HUES6 (cell line): ENCODE measurements around the gene ACER3.

Experiments used
- H3K27ac ChIP-seq: 2 replicates; pipeline ENCODE4 v1.7.0; 2013; ENCODE audit warnings: low read depth, mild to moderate bottlenecking, low read length, inconsistent platforms
- H3K27me3 ChIP-seq: 2 replicates; pipeline ENCODE4 v1.6.1; 2013; ENCODE audit warnings: low read length; ENCODE audit not compliant: control insufficient read depth, insufficient read depth
- H3K36me3 ChIP-seq: 2 replicates; pipeline ENCODE4 v1.6.1; 2013; ENCODE audit warnings: low read length; ENCODE audit not compliant: control insufficient read depth, insufficient read depth
- H3K4me1 ChIP-seq: 2 replicates; pipeline ENCODE4 v1.6.1; 2013; ENCODE audit warnings: low read length; ENCODE audit not compliant: control insufficient read depth, insufficient read depth
- H3K4me3 ChIP-seq: 2 replicates; pipeline ENCODE4 v1.5.1; 2013; ENCODE audit warnings: low read depth, low read length
- H3K9ac ChIP-seq: one replicate; pipeline ENCODE4 v1.6.1; 2013; ENCODE audit warnings: mild to moderate bottlenecking, low read length
- H3K9me3 ChIP-seq: 2 replicates; pipeline ENCODE4 v1.6.1; 2013; ENCODE audit warnings: low read depth, low read length; ENCODE audit not compliant: control insufficient read depth, insufficient read depth

Gene ACER3

GRCh38 chr11:76974179-76974891 lies 113.6 kb downstream of the ACER3 start:
- H3K4me1 ChIP-seq = no peaks in the 10 kb centered on the region
- H3K4me3 ChIP-seq = no peak overlapping the region
- H3K36me3 ChIP-seq = no peaks in the 10 kb centered on the region
- no peak overlapping the region for H3K27ac ChIP-seq
- H3K9me3 ChIP-seq = 0 out of 2 replicates have a peak, but pooled peaks cover 8% of the 10 kb centered on the region
- no peak overlapping the region for H3K9ac ChIP-seq
- no peaks in the 10 kb centered on the region for H3K27me3 ChIP-seq

- H3K9me3 ChIP-seq = 0 out of 2 replicates have a peak, but pooled peaks cover 8% of the 10 kb centered on the region
- no peak overlapping the region for H3K9ac ChIP-seq
- H3K4me1 ChIP-seq = no peaks in the 10 kb centered on the region
- H3K36me3 ChIP-seq = no peaks in the 10 kb centered on the region
- H3K27me3 ChIP-seq = no peaks in the 10 kb centered on the region
- H3K27ac ChIP-seq = no peak overlapping the region
- no peak overlapping the region for H3K4me3 ChIP-seq
These were observed 114.8 kb downstream of the ACER3 start for GRCh38 chr11:76975513-76975912.

GRCh38 chr11:76977791-76978190 lies 117.1 kb downstream of the ACER3 start:
- Histone ChIP-seq H3K27me3 (no peaks in the 10 kb centered on the region), H3K9me3 (no peaks in the 10 kb centered on the region), H3K4me3 (no peak overlapping the region), H3K27ac (no peak overlapping the region), H3K9ac (no peak overlapping the region), H3K4me1 (no peaks in the 10 kb centered on the region), H3K36me3 (no peaks in the 10 kb centered on the region)

GRCh38 chr11:76978239-76978638 lies 117.5 kb downstream of the ACER3 start:
- Histone ChIP-seq H3K36me3 (no peaks in the 10 kb centered on the region), H3K27ac (no peak overlapping the region), H3K4me3 (no peak overlapping the region), H3K27me3 (no peaks in the 10 kb centered on the region), H3K4me1 (no peaks in the 10 kb centered on the region), H3K9me3 (no peaks in the 10 kb centered on the region), H3K9ac (no peak overlapping the region)

GRCh38 chr11:76978818-76979217 lies 118.1 kb downstream of the ACER3 start:
- no peak overlapping the region for H3K27ac ChIP-seq
- no peak overlapping the region for H3K9ac ChIP-seq
- no peak overlapping the region for H3K4me3 ChIP-seq
- H3K4me1 ChIP-seq = no peaks in the 10 kb centered on the region
- no peaks in the 10 kb centered on the region for H3K27me3 ChIP-seq
- H3K9me3 ChIP-seq = no peaks in the 10 kb centered on the region
- no peaks in the 10 kb centered on the region for H3K36me3 ChIP-seq

- Histone ChIP-seq H3K27me3 (no peaks in the 10 kb centered on the region), H3K27ac (no peak overlapping the region), H3K9me3 (no peaks in the 10 kb centered on the region), H3K4me1 (no peaks in the 10 kb centered on the region), H3K4me3 (no peak overlapping the region), H3K9ac (no peak overlapping the region), H3K36me3 (no peaks in the 10 kb centered on the region)
These were observed 119.5 kb downstream of the ACER3 start for GRCh38 chr11:76980196-76980595.

- Histone ChIP-seq H3K27me3 (no peaks in the 10 kb centered on the region), H3K27ac (no peak overlapping the region), H3K9me3 (no peaks in the 10 kb centered on the region), H3K9ac (no peak overlapping the region), H3K36me3 (no peaks in the 10 kb centered on the region), H3K4me3 (no peak overlapping the region), H3K4me1 (no peaks in the 10 kb centered on the region)
These were observed 124.0 kb downstream of the ACER3 start for GRCh38 chr11:76984743-76985142.

DNA sequence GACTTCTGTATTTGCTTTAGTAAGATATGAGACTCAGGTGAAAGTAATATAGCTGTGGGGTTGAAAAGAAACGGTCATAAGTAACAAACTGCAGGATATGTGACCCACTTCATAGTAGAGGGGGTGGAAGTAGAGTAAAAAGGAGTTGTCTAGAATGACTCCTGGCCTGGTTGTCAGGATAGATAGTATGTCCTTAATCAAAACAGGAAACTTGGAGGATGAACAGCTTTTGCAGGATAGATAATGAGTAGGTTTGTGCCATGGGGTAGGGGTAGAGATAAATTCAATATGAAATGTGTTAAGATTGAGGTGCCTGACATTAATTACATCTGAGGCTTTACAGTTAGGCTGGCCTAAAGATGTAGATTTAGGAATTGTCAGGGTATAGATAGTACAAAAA lies 126.5 kb downstream of the ACER3 start:
- Histone ChIP-seq H3K9ac (no peak overlapping the region), H3K9me3 (no peaks in the 10 kb centered on the region), H3K4me3 (no peak overlapping the region), H3K4me1 (no peaks in the 10 kb centered on the region), H3K36me3 (no peaks in the 10 kb centered on the region), H3K27me3 (no peaks in the 10 kb centered on the region), H3K27ac (no peak overlapping the region)

DNA sequence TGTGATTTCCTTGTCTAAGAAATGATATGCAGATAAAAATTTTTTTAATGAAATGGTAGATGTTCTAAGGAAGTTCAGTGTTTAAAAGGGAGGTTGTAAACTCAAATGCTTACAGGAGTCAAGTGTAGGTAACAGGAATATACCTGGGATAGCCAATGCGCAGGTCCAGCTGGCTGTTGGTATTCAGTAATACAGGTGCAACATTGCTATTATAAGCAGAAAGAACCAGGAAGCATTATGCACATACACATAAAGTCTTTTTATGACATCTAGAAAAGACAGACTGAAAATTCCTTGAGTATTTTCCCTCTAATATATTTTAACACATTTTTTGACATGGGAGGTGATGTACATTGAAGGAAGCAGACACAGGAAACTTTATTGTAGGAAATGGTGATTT lies 129.9 kb downstream of the ACER3 start:
- H3K27ac ChIP-seq = no peak overlapping the region
- no peak overlapping the region for H3K9ac ChIP-seq
- H3K27me3 ChIP-seq = no peaks in the 10 kb centered on the region
- no peak overlapping the region for H3K4me3 ChIP-seq
- no peaks in the 10 kb centered on the region for H3K4me1 ChIP-seq
- H3K9me3 ChIP-seq = no peaks in the 10 kb centered on the region
- H3K36me3 ChIP-seq = no peaks in the 10 kb centered on the region

DNA sequence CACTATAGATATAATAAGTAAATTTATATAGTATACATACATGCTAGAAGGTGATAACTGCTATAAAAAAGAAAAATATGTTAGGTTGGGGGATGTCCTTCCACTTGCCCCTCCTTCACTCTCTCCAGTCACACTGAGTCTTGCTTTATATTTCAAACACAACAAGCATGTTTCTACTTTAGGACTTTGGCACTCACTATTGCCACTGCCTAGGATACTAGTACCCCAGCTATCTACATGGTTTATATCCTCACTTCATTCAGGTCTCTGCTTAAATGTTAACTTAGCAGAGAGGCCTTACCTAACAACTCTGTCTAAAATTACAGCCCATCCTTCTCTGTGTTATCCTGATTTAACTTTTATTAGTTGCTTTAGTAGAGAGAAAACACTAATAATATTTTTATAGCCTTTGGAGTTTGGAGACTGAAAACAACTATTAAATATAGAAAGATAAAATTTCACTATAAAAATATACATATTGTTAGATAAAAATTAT lies 134.4 kb downstream of the ACER3 start:
- H3K4me3 ChIP-seq = no peak overlapping the region
- no peaks in the 10 kb centered on the region for H3K4me1 ChIP-seq
- H3K9me3 ChIP-seq = no peaks in the 10 kb centered on the region
- no peaks in the 10 kb centered on the region for H3K27me3 ChIP-seq
- H3K27ac ChIP-seq = no peak overlapping the region
- H3K36me3 ChIP-seq = no peaks in the 10 kb centered on the region
- H3K9ac ChIP-seq = no peak overlapping the region

- no peaks in the 10 kb centered on the region for H3K36me3 ChIP-seq
- H3K27me3 ChIP-seq = no peaks in the 10 kb centered on the region
- no peak overlapping the region for H3K4me3 ChIP-seq
- no peak overlapping the region for H3K27ac ChIP-seq
- no peak overlapping the region for H3K9ac ChIP-seq
- H3K4me1 ChIP-seq = no peaks in the 10 kb centered on the region
- no peaks in the 10 kb centered on the region for H3K9me3 ChIP-seq
These were observed 136.8 kb downstream of the ACER3 start for GRCh38 chr11:76997512-76997911.
